OCI-LY3 (cell line): Measurements from ENCODE around the gene GNGT2.

ENCODE experiments used
- H2AFZ ChIP-seq: fragments of 200-600, 300-600 bp; shearing (Covaris generic); 2 replicates; pipeline ENCODE4 v1.6.0; 2014; ENCODE audit warnings: antibody characterized with exemption, low read depth, low read length
- H3K27ac ChIP-seq: fragments of 200-600, 300-600 bp; sonication (generic); 2 replicates; pipeline ENCODE4 v1.5.1; 2014; ENCODE audit warnings: mild to moderate bottlenecking, low read length, moderate library complexity, mixed read lengths
- H3K27me3 ChIP-seq: fragments of 200-600, 300-600 bp; sonication (generic); 2 replicates; pipeline ENCODE4 v1.6.1; 2014; ENCODE audit warnings: low read depth, low read length, mixed read lengths
- H3K36me3 ChIP-seq: fragments of 200-600, 300-600 bp; sonication (generic); replicated peaks from 2 replicates; pipeline ENCODE3; 2014; ENCODE audit warnings: low read depth, low read length, mixed read lengths
- H3K4me1 ChIP-seq: fragments of 300-600, 200-600 bp; sonication (generic); 2 replicates; pipeline ENCODE4 v1.6.1; 2014; ENCODE audit warnings: low read length, mixed read lengths
- H3K4me2 ChIP-seq: fragments of 200-600, 300-600 bp; sonication (generic); 2 replicates; pipeline ENCODE4 v1.6.1; 2014; ENCODE audit warnings: low read length, mixed read lengths
- H3K4me3 ChIP-seq: fragments of 300-600, 200-600 bp; sonication (generic); 2 replicates; pipeline ENCODE4 v1.5.1; 2014; ENCODE audit warnings: antibody characterized with exemption, mild to moderate bottlenecking, low read length, moderate library complexity
- H3K79me2 ChIP-seq: fragments of 300-600, 200-600 bp; shearing (Covaris generic); 2 replicates; pipeline ENCODE4 v1.6.1; 2014; ENCODE audit warnings: mild to moderate bottlenecking, low read length, mixed read lengths
- H3K9ac ChIP-seq: fragments of 300-600, 200-600 bp; shearing (Covaris generic); 2 replicates; pipeline ENCODE4 v1.6.0; 2014; ENCODE audit warnings: mild to moderate bottlenecking, low read length, moderate library complexity
- H3K9me3 ChIP-seq: fragments of 200-600, 300-600 bp; shearing (Covaris generic); 2 replicates; pipeline ENCODE4 v1.6.1; 2014; ENCODE audit warnings: low read length, mixed read lengths; ENCODE audit not compliant: insufficient read depth
- H4K20me1 ChIP-seq: fragments of 200-600, 300-600 bp; sonication (generic); 2 replicates; pipeline ENCODE4 v1.6.1; 2016; ENCODE audit warnings: low read length, mixed read lengths; ENCODE audit not compliant: insufficient read depth
- EZH2phosphoT487 ChIP-seq: fragments of 200-600 bp; shearing (Covaris generic); IDR thresholded peaks from 2 replicates; pipeline ENCODE4 v1.6.1; 2018; ENCODE audit warnings: antibody characterized with exemption, mixed run types, low read depth
- TF ChIP-seq, protein P1 (sequence below): fragments of 200-600, 300-600 bp; sonication (generic); IDR thresholded peaks from 2 replicates; pipeline ENCODE4 v1.5.1; 2014; ENCODE audit warnings: antibody characterized with exemption, low read length, low read depth

Gene GNGT2

DNA sequence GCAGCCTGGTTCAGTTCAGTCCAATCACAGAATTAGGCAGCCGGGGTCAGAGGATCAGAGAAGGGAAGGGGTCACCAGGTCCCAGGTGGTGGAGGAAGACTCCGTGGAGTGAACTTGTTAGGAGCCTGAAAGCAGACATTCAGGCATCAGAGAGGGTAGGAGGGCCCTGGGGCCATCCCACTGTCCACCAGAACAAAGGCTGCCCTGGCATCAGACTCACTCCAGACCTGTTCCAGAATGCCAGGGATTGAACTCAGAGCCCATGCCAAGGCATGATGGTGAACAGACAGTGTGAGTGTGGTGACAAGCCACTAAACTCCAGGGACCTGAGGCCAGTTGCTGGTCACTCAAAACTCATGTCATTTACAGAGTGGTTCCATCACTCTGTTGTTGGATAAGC lies 40.2 kb downstream of the GNGT2 start:
- no peaks in the 10 kb centered on the region for H4K20me1 ChIP-seq
- H3K36me3 ChIP-seq, result no peaks in the 10 kb centered on the region
- no peak overlapping the region for H3K4me3 ChIP-seq
- H2AFZ ChIP-seq, result no peak overlapping the region
- H3K4me2 ChIP-seq, result no peak overlapping the region
- H3K27me3 ChIP-seq, result peaks cover 36% of the 10 kb centered on the region
- no peak overlapping the region for H3K27ac ChIP-seq
- no peaks in the 10 kb centered on the region for H3K4me1 ChIP-seq
- no peaks in the 10 kb centered on the region for H3K79me2 ChIP-seq
- H3K9ac ChIP-seq, result no peak overlapping the region
- TF ChIP-seq, protein P1, sequence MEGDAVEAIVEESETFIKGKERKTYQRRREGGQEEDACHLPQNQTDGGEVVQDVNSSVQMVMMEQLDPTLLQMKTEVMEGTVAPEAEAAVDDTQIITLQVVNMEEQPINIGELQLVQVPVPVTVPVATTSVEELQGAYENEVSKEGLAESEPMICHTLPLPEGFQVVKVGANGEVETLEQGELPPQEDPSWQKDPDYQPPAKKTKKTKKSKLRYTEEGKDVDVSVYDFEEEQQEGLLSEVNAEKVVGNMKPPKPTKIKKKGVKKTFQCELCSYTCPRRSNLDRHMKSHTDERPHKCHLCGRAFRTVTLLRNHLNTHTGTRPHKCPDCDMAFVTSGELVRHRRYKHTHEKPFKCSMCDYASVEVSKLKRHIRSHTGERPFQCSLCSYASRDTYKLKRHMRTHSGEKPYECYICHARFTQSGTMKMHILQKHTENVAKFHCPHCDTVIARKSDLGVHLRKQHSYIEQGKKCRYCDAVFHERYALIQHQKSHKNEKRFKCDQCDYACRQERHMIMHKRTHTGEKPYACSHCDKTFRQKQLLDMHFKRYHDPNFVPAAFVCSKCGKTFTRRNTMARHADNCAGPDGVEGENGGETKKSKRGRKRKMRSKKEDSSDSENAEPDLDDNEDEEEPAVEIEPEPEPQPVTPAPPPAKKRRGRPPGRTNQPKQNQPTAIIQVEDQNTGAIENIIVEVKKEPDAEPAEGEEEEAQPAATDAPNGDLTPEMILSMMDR, result no peak
- TF ChIP-seq EZH2phosphoT487, result no peak
- H3K9me3 ChIP-seq, result no peaks in the 10 kb centered on the region

DNA sequence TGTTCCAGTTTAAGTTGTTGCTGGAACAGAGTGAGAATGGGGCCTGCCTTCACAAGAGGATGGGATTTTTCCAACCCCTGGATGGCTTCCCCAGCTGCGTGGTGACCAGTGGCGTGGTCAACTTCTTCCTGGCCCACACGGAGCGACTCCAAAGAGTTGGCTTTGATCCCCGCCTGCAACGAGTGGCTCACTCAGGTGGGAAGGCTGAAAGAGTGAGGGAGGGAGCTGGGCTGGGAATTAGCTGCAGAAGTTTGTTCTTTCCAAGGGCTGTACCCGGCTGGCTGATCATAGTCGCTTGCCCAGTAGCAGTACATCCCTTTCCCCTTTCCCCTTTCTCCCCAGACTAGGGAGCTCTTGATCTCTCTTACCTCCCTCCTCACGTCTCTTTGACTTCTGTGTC lies 41.7 kb downstream of the GNGT2 start:
- Histone ChIP-seq H3K27me3 (peaks cover 36% of the 10 kb centered on the region), H2AFZ (no peak overlapping the region), H3K36me3 (no peaks in the 10 kb centered on the region), H3K27ac (no peak overlapping the region), H3K79me2 (no peaks in the 10 kb centered on the region), H3K4me1 (no peaks in the 10 kb centered on the region), H4K20me1 (no peaks in the 10 kb centered on the region), H3K9me3 (no peaks in the 10 kb centered on the region), H3K4me3 (no peak overlapping the region), H3K4me2 (no peak overlapping the region), H3K9ac (no peak overlapping the region)
- TF ChIP-seq, protein P1, result no peak
- no peak for TF ChIP-seq EZH2phosphoT487

DNA sequence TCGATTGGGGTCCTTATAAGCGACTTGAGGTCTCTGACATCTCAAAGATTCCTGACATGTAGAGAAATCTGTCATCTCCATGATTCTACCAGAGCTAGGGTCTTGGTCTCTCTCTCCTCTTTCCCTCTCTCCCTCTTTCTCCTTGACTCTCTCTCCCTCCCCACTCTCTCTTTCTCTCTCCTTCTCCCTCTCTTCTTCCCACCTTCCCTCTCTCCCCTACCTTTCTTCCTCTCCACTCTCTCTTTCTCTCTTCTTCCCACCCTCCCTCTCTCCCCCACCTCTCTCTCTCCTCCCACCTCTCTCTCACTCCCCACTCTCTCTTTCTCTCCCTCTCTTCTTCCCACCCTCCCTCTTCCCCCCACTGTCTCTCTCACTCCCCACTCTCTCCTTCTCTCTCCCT lies 45.2 kb downstream of the GNGT2 start:
- Histone ChIP-seq H3K36me3 (no peaks in the 10 kb centered on the region), H3K27me3 (peaks cover 33% of the 10 kb centered on the region), H3K79me2 (no peaks in the 10 kb centered on the region), H3K9me3 (no peaks in the 10 kb centered on the region), H3K4me3 (no peak overlapping the region), H3K4me2 (no peak overlapping the region), H4K20me1 (no peaks in the 10 kb centered on the region), H3K9ac (no peak overlapping the region), H3K4me1 (no peaks in the 10 kb centered on the region), H3K27ac (no peak overlapping the region), H2AFZ (no peak overlapping the region)
- TF ChIP-seq EZH2phosphoT487, result no peak
- TF ChIP-seq, protein P1, result no peak

DNA sequence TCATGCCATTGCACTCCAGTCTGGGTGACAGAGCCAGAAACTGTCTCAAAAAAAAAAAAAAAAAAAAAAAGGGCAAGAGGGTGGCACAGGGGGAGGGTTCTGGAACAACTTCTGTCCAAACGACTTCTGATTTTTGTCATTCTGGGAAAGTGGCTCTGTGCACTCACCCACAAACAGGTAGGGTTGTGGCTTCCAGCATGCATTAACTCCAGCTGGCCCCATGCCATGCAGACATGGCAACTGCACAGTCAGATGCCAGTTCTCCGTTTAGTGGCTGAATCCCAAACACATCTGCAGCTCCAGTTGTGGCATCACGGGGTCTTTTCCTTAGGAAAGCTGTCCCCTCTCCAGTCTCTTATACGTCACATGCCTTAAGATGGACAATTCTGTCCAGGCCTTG lies 47.5 kb downstream of the GNGT2 start:
- H4K20me1 ChIP-seq, result no peaks in the 10 kb centered on the region
- H3K9me3 ChIP-seq, result no peaks in the 10 kb centered on the region
- H3K4me2 ChIP-seq, result no peak overlapping the region
- H3K4me1 ChIP-seq, result no peaks in the 10 kb centered on the region
- no peaks in the 10 kb centered on the region for H3K36me3 ChIP-seq
- TF ChIP-seq, protein P1, result no peak
- TF ChIP-seq EZH2phosphoT487, result no peak
- H3K4me3 ChIP-seq, result no peak overlapping the region
- H3K79me2 ChIP-seq, result no peaks in the 10 kb centered on the region
- no peak overlapping the region for H2AFZ ChIP-seq
- no peak overlapping the region for H3K27ac ChIP-seq
- peaks cover 15% of the 10 kb centered on the region; the same call in 1 of the 2 replicates for H3K27me3 ChIP-seq
- H3K9ac ChIP-seq, result no peak overlapping the region
